Loucy (cell line): ENCODE data around the gene SLC2A5.

Experiments
- EZH2phosphoT487 ChIP-seq: fragments of 200-600 bp; IDR thresholded peaks from 2 replicates; pipeline ENCODE4 v1.6.1; 2018; ENCODE audit warnings: antibody characterized with exemption, mild to moderate bottlenecking, moderate library complexity, borderline replicate concordance
- TF ChIP-seq, protein P1 (sequence below): fragments of 200-600 bp; sonication (generic); conservative IDR thresholded peaks from 2 replicates; pipeline ENCODE4 v1.5.1; 2014; ENCODE audit warnings: mild to moderate bottlenecking, antibody characterized with exemption, low read length

- TF ChIP-seq, protein P1, sequence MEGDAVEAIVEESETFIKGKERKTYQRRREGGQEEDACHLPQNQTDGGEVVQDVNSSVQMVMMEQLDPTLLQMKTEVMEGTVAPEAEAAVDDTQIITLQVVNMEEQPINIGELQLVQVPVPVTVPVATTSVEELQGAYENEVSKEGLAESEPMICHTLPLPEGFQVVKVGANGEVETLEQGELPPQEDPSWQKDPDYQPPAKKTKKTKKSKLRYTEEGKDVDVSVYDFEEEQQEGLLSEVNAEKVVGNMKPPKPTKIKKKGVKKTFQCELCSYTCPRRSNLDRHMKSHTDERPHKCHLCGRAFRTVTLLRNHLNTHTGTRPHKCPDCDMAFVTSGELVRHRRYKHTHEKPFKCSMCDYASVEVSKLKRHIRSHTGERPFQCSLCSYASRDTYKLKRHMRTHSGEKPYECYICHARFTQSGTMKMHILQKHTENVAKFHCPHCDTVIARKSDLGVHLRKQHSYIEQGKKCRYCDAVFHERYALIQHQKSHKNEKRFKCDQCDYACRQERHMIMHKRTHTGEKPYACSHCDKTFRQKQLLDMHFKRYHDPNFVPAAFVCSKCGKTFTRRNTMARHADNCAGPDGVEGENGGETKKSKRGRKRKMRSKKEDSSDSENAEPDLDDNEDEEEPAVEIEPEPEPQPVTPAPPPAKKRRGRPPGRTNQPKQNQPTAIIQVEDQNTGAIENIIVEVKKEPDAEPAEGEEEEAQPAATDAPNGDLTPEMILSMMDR: 0 out of 2 replicates have a peak, but pooled peaks have one; percentile 7
- TF ChIP-seq EZH2phosphoT487: no peak
Measured at GRCh38 chr1:9005395-9005708, 64.1 kb downstream of the SLC2A5 start.
